Activated CD8-positive, alpha-beta T cell treated with anti-CD3 and anti-CD28 coated beads for 36 hours (primary cell): ENCODE measurements around the gene CHRFAM7A. TPM values are rescaled to one million over a fixed set of nuclear protein-coding genes. Genes with fewer than 3 reads are reported as not detected.
"Not testable (repeated sequence)": the region's sequence is repeated elsewhere in the genome, so short reads cannot be mapped to it uniquely, and the experiment has no call there.

Source experiments
- ATAC-seq: fragments of 200-7000 bp; cut with Tn5 transposase; one replicate; pipeline ENCODE4 v1.10.0; 2021; ENCODE audit warnings: mild to moderate bottlenecking, moderate library complexity
- CTCF ChIA-PET: fragments of 350-600 bp; sonication (Branson Sonifier 250); formaldehyde crosslinking; loops from one replicate; lab custom pipeline; 2021; ENCODE audit warnings: antibody characterized with exemption; lab: Charles Lee
- POLR2A ChIA-PET: fragments of 350-600 bp; sonication (Branson Sonifier 250); formaldehyde crosslinking; loops from one replicate; lab custom pipeline; 2021; ENCODE audit warnings: antibody characterized with exemption; lab: Charles Lee
- DNase-seq: peaks from one replicate; pipeline ENCODE4 v3.0.0-alpha.2; 2020
- H3K27ac Mint-ChIP-seq: one replicate; pipeline ENCODE4 v1.8.0; 2021; ENCODE audit warnings: mild to moderate bottlenecking, mixed read lengths
- H3K27me3 Mint-ChIP-seq: one replicate; pipeline ENCODE4 v1.8.0; 2021; ENCODE audit warnings: mixed read lengths
- H3K36me3 Mint-ChIP-seq: one replicate; pipeline ENCODE4 v1.8.0; 2021; ENCODE audit warnings: low read depth, mixed read lengths
- H3K4me1 Mint-ChIP-seq: one replicate; pipeline ENCODE4 v1.8.0; 2021; ENCODE audit warnings: low read depth, mixed read lengths
- H3K4me3 Mint-ChIP-seq: one replicate; pipeline ENCODE4 v1.8.0; 2021; ENCODE audit warnings: mild to moderate bottlenecking, moderate library complexity, mixed read lengths
- H3K9me3 Mint-ChIP-seq: one replicate; pipeline ENCODE4 v1.8.0; 2021; ENCODE audit warnings: mixed read lengths
- intact Hi-C: fragments of 100-400 bp; cut with micrococcal nuclease; formaldehyde crosslinking; loops from one replicate; pipeline ENCODE4 v1.10.0; 2022
- total RNA-seq, 2 experiments: library from RNA; stranded (reverse); gene quantifications; one replicate each; pipeline ENCODE4 v1.2.3, GENCODE V29; 2021

The CHRFAM7A gene
- total RNA-seq, 2 experiments from 2014 or later, result 0.77 to 1.0 TPM

- POLR2A ChIA-PET, DNase-seq, H3K9me3 Mint-ChIP-seq, H3K4me3 Mint-ChIP-seq, H3K36me3 Mint-ChIP-seq, H3K27ac Mint-ChIP-seq, CTCF ChIA-PET, H3K4me1 Mint-ChIP-seq, intact Hi-C loops, H3K27me3 Mint-ChIP-seq, ATAC-seq: not testable (repeated sequence)
Observed at GRCh38 chr15:30310575-30310974, 82.8 kb downstream of the CHRFAM7A start.

Other genes with a start within 250 kb of the CHRFAM7A start
- 1 to 10 TPM; 2.8 to 3.1 TPM for gene GOLGA8R, start 20.7 kb upstream of the CHRFAM7A start, total RNA-seq
- not detected for gene GOLGA8Q, start 158.5 kb upstream of the CHRFAM7A start, total RNA-seq
- under 1 TPM; 0.31 to 0.34 TPM for gene GOLGA8H, start 210.5 kb upstream of the CHRFAM7A start, total RNA-seq